Naive thymus-derived CD4-positive, alpha-beta T cell (primary cell): ENCODE results near the gene ENTPD1. TPM values are rescaled to one million over a fixed set of nuclear protein-coding genes. Genes with fewer than 3 reads are reported as not detected.

Experiments
- ATAC-seq: fragments of 150-1000 bp; cut with Tn5 transposase; 2 replicates; pipeline ENCODE4 v1.10.0; 2021; ENCODE audit warnings: mild to moderate bottlenecking, moderate library complexity
- CTCF ChIA-PET: fragments of 350-600 bp; sonication (Branson Sonifier 250); formaldehyde crosslinking; loops from one replicate; lab custom pipeline; 2021; ENCODE audit warnings: antibody characterized with exemption; lab: Charles Lee
- POLR2A ChIA-PET: fragments of 350-600 bp; sonication (Branson Sonifier 250); formaldehyde crosslinking; loops from one replicate; lab custom pipeline; 2021; ENCODE audit warnings: antibody characterized with exemption, inconsistent platforms; lab: Charles Lee
- DNase-seq, 9 donors: peaks; one replicate each; pipeline versions ENCODE4 v3.0.0 to v3.0.0-alpha.2; 2020 to 2022; ENCODE audit warnings: mixed read lengths in 1 of 9
- H3K27ac ChIP-seq: one replicate; pipeline ENCODE4 v1.7.0; 2013; ENCODE audit warnings: mild to moderate bottlenecking, low read depth, low read length, moderate library complexity
- H3K27me3 ChIP-seq, 2 donors: one replicate each; pipeline ENCODE4 v1.7.0; 2013; ENCODE audit warnings: low read length in 2 of 2, mild to moderate bottlenecking in 2 of 2, moderate library complexity in 2 of 2; ENCODE audit not compliant: control insufficient read depth in 2 of 2, insufficient read depth in 2 of 2
- H3K36me3 ChIP-seq, 3 experiments: 1 replicate in 2 of 3; 2 replicates in 1 of 3; pipeline ENCODE4 v1.7.0; 2013; ENCODE audit warnings: low read length in 3 of 3, mild to moderate bottlenecking in 3 of 3, moderate library complexity in 1 of 3; ENCODE audit not compliant: insufficient read depth in 3 of 3, control insufficient read depth in 2 of 3
- H3K4me1 ChIP-seq, 2 donors: one replicate each; pipeline ENCODE4 v1.7.0; 2013; ENCODE audit warnings: low read length in 2 of 2, mild to moderate bottlenecking in 2 of 2, moderate library complexity in 1 of 2; ENCODE audit not compliant: control insufficient read depth in 2 of 2, insufficient read depth in 2 of 2
- H3K4me3 ChIP-seq: 2 replicates; pipeline ENCODE4 v1.7.0; 2013; ENCODE audit warnings: mild to moderate bottlenecking, low read length
- H3K9me3 ChIP-seq, 3 experiments: 1 replicate in 2 of 3; 2 replicates in 1 of 3; pipeline ENCODE4 v1.7.0; 2013; ENCODE audit warnings: low read length in 3 of 3; ENCODE audit not compliant: control insufficient read depth in 2 of 3
- H3K27ac Mint-ChIP-seq, 9 donors: one replicate each; pipeline ENCODE4 v1.8.0; 2020 to 2022; ENCODE audit warnings: mixed read lengths in 9 of 9, mild to moderate bottlenecking in 8 of 9, moderate library complexity in 5 of 9, inconsistent platforms in 2 of 9
- H3K27me3 Mint-ChIP-seq, 5 donors: one replicate each; pipeline ENCODE4 v1.8.0; 2021 to 2022; ENCODE audit warnings: mixed read lengths in 5 of 5, mild to moderate bottlenecking in 1 of 5
- H3K36me3 Mint-ChIP-seq, 5 donors: one replicate each; pipeline ENCODE4 v1.8.0; 2020 to 2022; ENCODE audit warnings: mixed read lengths in 5 of 5, mild to moderate bottlenecking in 3 of 5, inconsistent platforms in 1 of 5
- H3K4me1 Mint-ChIP-seq, 7 donors: one replicate each; pipeline ENCODE4 v1.8.0; 2020 to 2022; ENCODE audit warnings: mixed read lengths in 7 of 7, mild to moderate bottlenecking in 3 of 7, inconsistent platforms in 1 of 7
- H3K4me3 Mint-ChIP-seq, 10 donors: one replicate each; pipeline ENCODE4 v1.8.0; 2020 to 2022; ENCODE audit warnings: mild to moderate bottlenecking in 10 of 10, mixed read lengths in 10 of 10, moderate library complexity in 6 of 10, inconsistent platforms in 2 of 10
- H3K9me3 Mint-ChIP-seq, 11 donors: one replicate each; pipeline ENCODE4 v1.8.0; 2020 to 2022; ENCODE audit warnings: mixed read lengths in 11 of 11, mild to moderate bottlenecking in 4 of 11, inconsistent platforms in 1 of 11, moderate library complexity in 1 of 11
- intact Hi-C, 2 donors: fragments of 100-400 bp; cut with micrococcal nuclease; formaldehyde crosslinking; loops; one replicate each; pipeline ENCODE4 v1.15.1; 2023
- polyA plus RNA-seq, 2 donors: library from polyadenylated mRNA; unstranded; fragments of 300-500 nt; fragmentation: Illumina TruSeq; gene quantifications; one replicate each; pipeline ENCODE4 v1.2.3, GENCODE V29; 2021
- total RNA-seq, 6 experiments: library from RNA in 5 of 6; stranded (reverse) in 5 of 6; gene quantifications; 1 replicate in 5 of 6; 2 replicates in 1 of 6; pipeline ENCODE4 v1.2.3 and lab custom pipeline; 2021 to 2026

ENTPD1 gene
- total and polyA plus RNA-seq, 7 experiments from 2014 or later = 0.21 to 28.2 (median 1.2) TPM

DNA sequence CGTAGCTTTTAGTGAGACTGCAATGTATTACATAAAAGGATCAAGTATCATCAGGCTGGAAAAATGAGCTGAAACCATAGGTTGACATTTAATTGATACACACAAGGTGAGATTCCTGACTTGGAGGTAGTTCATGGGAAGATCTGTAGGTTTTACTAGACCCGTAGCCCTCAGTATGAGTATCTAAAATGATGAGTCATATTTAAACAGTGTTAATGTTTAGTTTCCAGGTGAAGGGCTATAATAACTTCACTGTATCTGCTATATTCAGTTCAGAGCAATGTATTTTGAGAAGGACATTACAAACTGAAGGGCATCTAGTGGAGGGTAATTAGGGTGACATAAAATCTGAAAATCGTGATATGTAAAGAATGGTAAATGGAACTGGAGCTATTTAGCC, 35.0 kb downstream of the ENTPD1 start:
- ChIA-PET CTCF (no interaction called here), POLR2A (no interaction called here)
- DNase-seq (no peak), ATAC-seq (no peak)
- peak overlapping the region in 1 of 9 donors; percentile 84 for H3K27ac Mint-ChIP-seq
- H3K4me1 Mint-ChIP-seq = peaks cover 0 to 64% (median 0%) of the 10 kb centered on the region in 7 donors
- no peaks in the 10 kb centered on the region for H3K9me3 Mint-ChIP-seq
- no peaks in the 10 kb centered on the region for H3K36me3 ChIP-seq
- no peaks in the 10 kb centered on the region for H3K4me1 ChIP-seq
- H3K4me3 ChIP-seq = no peak overlapping the region
- no peak overlapping the region for H3K27ac ChIP-seq
- peaks cover 0 to 12% (median 4%) of the 10 kb centered on the region in 5 donors for H3K27me3 Mint-ChIP-seq
- peaks cover 0 to 13% (median 0%) of the 10 kb centered on the region in 5 donors for H3K36me3 Mint-ChIP-seq
- H3K27me3 ChIP-seq = no peaks in the 10 kb centered on the region
- intact Hi-C loops = loop anchor here in 1 of 2 donors (5.0 kb wide), 1 partner anchor 41 kb away; no protein-coding TSS in a partner anchor
- H3K9me3 ChIP-seq = no peaks in the 10 kb centered on the region
- no peak overlapping the region for H3K4me3 Mint-ChIP-seq

DNA sequence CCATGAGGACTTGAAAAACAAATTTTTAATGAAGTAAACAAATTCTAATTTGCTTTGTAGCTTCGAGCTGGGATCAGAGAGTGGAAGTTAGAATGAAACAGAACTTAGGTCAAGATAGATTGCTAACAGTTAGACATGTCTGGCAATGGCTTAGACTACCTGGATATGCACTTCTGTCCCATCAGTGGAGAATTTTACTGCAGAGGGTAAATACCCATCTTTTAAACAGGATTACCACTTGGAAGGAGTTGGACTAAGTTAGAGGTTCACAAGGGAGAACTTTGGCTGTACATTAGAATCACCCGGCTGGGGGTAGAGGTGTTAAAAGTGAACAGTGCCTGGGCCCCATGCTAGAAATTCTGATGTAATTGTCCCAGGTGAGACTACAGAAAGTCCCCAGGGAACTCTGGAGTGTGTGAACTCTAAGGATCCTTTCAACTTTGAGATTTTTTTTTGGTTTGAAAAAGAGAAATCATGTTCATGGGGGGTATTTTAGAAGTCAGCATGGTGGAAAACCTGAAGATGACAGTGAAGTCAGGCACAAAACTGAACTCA, 35.5 kb downstream of the ENTPD1 start:
- Mint-ChIP-seq H3K27me3 (peaks cover 0 to 12% (median 4%) of the 10 kb centered on the region in 5 donors), H3K36me3 (peaks cover 0 to 15% (median 0%) of the 10 kb centered on the region in 5 donors), H3K4me1 (peaks cover 0 to 63% (median 0%) of the 10 kb centered on the region in 7 donors), H3K9me3 (no peaks in the 10 kb centered on the region), H3K27ac (peak overlapping the region in 1 of 9 donors; percentile 84), H3K4me3 (no peak overlapping the region)
- H3K4me1 ChIP-seq = no peaks in the 10 kb centered on the region
- no peak overlapping the region for H3K4me3 ChIP-seq
- ChIA-PET POLR2A (no interaction called here), CTCF (no interaction called here)
- intact Hi-C loops = loop anchor here in 1 of 2 donors (5.0 kb wide), 1 partner anchor 41 kb away; no protein-coding TSS in a partner anchor
- DNase-seq = no peak
- H3K27me3 ChIP-seq = no peaks in the 10 kb centered on the region
- H3K27ac ChIP-seq = no peak overlapping the region
- no peaks in the 10 kb centered on the region for H3K9me3 ChIP-seq
- ATAC-seq = no peak
- no peaks in the 10 kb centered on the region for H3K36me3 ChIP-seq

DNA sequence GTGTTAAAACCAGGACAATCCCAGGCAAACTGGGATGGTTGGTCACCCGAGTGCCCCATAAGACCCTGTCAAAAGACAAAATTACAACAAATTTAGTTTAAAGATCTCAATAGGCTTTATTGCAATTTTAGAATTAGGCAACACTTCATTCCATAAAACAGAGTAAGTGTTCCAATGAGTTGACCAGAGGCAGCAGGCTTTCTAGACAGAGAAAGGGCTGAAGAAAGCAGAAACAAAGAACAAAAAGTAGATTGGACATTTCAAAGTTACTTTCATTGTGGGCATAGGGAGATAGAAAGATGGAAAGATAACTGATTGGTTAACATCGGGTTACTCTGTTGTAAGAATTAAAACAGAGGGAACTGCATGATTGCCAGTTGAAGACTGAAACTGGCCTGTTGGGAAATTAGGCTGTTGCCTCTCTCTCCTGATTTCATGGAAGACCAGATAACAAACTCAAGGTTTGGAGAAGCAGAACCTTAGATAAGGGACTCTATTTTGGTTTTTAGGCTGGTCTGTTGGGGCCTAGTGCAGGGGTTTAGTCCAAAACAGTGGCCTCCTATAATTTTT, 36.3 kb downstream of the ENTPD1 start:
- no peaks in the 10 kb centered on the region for H3K4me1 ChIP-seq
- H3K36me3 ChIP-seq = no peaks in the 10 kb centered on the region
- peak overlapping the region in 1 of 9 donors; percentile 84 for H3K27ac Mint-ChIP-seq
- no peaks in the 10 kb centered on the region for H3K27me3 ChIP-seq
- DNase-seq (no peak), ATAC-seq (no peak)
- no peak overlapping the region for H3K4me3 Mint-ChIP-seq
- no peak overlapping the region for H3K27ac ChIP-seq
- POLR2A ChIA-PET = no interaction called here
- CTCF ChIA-PET = interaction anchor here (0.7 kb wide), 1 partner anchor 78 kb away, joined by 3 read pairs; no protein-coding TSS in a partner anchor
- no peak overlapping the region for H3K4me3 ChIP-seq
- intact Hi-C loops = loop anchor here in 1 of 2 donors (5.0 kb wide), 1 partner anchor 40 kb away; no protein-coding TSS in a partner anchor
- no peaks in the 10 kb centered on the region for H3K9me3 ChIP-seq
- peaks cover 0 to 64% (median 0%) of the 10 kb centered on the region in 7 donors for H3K4me1 Mint-ChIP-seq
- H3K27me3 Mint-ChIP-seq = peaks cover 0 to 12% (median 4%) of the 10 kb centered on the region in 5 donors
- peaks cover 0 to 1% (median 0%) of the 10 kb centered on the region in 11 donors for H3K9me3 Mint-ChIP-seq
- H3K36me3 Mint-ChIP-seq = peaks cover 0 to 20% (median 0%) of the 10 kb centered on the region in 5 donors

DNA sequence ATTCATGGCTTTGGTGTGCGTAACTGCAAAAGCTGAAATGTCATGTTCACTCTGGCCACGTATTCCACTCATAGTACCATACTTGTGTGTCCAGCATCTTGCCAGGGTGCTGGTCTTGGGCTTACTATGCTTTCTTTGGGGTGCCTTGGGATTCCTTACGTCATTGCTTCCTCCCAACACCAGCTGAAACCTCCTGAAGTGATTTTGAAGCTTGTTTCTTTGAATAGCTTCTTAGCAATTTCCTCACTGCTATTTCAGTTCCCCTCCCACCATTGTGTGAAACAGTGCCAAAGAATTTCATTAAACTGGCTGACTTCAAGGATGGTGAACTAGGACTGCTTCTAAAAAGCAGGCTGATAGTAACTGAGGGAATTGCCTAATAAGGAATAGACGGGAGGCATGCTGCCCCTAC, 36.9 kb downstream of the ENTPD1 start:
- CTCF ChIA-PET = interaction anchor here (0.7 kb wide), 1 partner anchor 78 kb away, joined by 3 read pairs; no protein-coding TSS in a partner anchor
- H3K4me1 Mint-ChIP-seq = peaks cover 0 to 67% (median 0%) of the 10 kb centered on the region in 7 donors
- peaks cover 0 to 1% (median 0%) of the 10 kb centered on the region in 11 donors for H3K9me3 Mint-ChIP-seq
- peak overlapping the region in 1 of 9 donors; percentile 84 for H3K27ac Mint-ChIP-seq
- H3K36me3 Mint-ChIP-seq = peaks cover 0 to 25% (median 0%) of the 10 kb centered on the region in 5 donors
- Histone ChIP-seq H3K4me3 (no peak overlapping the region), H3K9me3 (no peaks in the 10 kb centered on the region), H3K36me3 (no peaks in the 10 kb centered on the region), H3K4me1 (no peaks in the 10 kb centered on the region), H3K27me3 (no peaks in the 10 kb centered on the region), H3K27ac (no peak overlapping the region)
- intact Hi-C loops = loop anchor here in 1 of 2 donors (5.0 kb wide), 1 partner anchor 39 kb away; no protein-coding TSS in a partner anchor
- H3K4me3 Mint-ChIP-seq = no peak overlapping the region
- peaks cover 0 to 12% (median 4%) of the 10 kb centered on the region in 5 donors for H3K27me3 Mint-ChIP-seq
- POLR2A ChIA-PET = no interaction called here
- ATAC-seq (peak; percentile 27), DNase-seq (no peak)

DNA sequence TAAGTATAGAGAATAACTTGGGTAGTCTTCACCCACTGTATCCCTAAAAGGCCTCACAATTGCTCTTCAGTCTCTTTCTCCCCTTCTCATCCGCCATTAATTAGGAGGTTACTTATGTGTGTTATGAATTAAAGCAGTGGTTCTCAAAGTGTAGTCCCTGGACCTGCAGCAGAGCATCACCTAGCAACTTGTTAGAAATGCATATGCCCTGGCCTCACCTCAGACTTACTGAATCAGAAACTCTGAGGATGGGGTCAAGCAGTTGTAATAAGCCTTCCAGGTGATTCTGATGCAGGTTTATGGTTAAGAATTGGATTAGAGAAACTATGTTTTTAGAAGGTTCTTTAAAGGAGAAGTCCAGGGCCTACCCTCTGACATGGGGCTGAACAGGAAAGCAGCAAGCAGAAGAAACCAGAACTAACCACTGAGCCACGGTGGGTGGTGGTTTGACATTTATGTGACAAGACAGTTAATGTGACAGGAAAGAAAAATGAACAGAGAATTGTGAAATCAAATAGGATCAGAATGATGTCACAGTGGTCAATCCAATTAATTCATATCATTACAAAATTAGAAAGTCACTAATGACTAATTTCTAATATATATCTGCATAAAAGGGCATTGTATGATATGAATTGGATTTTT, 37.6 kb downstream of the ENTPD1 start:
- no peak overlapping the region for H3K27ac ChIP-seq
- CTCF ChIA-PET = no interaction called here
- Mint-ChIP-seq H3K36me3 (peaks cover 0 to 28% (median 0%) of the 10 kb centered on the region in 5 donors), H3K27ac (peak overlapping the region in 1 of 9 donors; percentile 84), H3K4me3 (peak overlapping the region in 1 of 10 donors; percentile 16), H3K4me1 (peaks cover 0 to 71% (median 0%) of the 10 kb centered on the region in 7 donors), H3K27me3 (peaks cover 0 to 12% (median 4%) of the 10 kb centered on the region in 5 donors), H3K9me3 (peaks cover 0 to 4% (median 0%) of the 10 kb centered on the region in 11 donors)
- no peaks in the 10 kb centered on the region for H3K27me3 ChIP-seq
- ATAC-seq (peak; percentile 81), DNase-seq (peak in 1 of 9 donors; percentile 40)
- H3K4me1 ChIP-seq = no peaks in the 10 kb centered on the region
- intact Hi-C loops = loop anchor here in 1 of 2 donors (5.0 kb wide), 1 partner anchor 39 kb away; no protein-coding TSS in a partner anchor
- H3K4me3 ChIP-seq = no peak overlapping the region
- no peaks in the 10 kb centered on the region for H3K9me3 ChIP-seq
- H3K36me3 ChIP-seq = no peaks in the 10 kb centered on the region
- POLR2A ChIA-PET = no interaction called here

DNA sequence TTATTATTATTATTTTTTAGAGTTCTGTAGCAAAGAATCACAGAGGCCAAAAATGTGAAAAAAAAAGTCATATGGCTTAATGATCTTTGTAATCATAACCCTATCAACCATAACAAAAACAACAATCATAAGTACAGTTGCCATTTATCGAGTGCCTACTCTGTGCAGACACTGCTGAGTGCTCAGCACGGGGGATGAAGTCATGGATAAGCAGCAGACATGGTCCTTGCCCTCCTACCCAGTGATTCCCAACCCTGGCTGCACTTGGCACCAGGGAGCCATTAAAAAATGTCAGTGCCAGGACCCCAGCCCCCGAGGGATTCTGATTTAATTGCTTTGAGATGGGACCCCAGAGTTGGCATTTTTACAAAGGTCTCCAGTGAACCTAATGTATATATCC, 38.2 kb downstream of the ENTPD1 start:
- intact Hi-C loops = loop anchor here in 1 of 2 donors (5.0 kb wide), 1 partner anchor 38 kb away; no protein-coding TSS in a partner anchor
- Histone ChIP-seq H3K36me3 (no peaks in the 10 kb centered on the region), H3K4me3 (no peak overlapping the region), H3K27me3 (no peaks in the 10 kb centered on the region), H3K4me1 (no peaks in the 10 kb centered on the region), H3K9me3 (no peaks in the 10 kb centered on the region), H3K27ac (no peak overlapping the region)
- peak overlapping the region in 1 of 9 donors; percentile 45 for H3K27ac Mint-ChIP-seq
- H3K4me3 Mint-ChIP-seq = no peak overlapping the region
- ATAC-seq (no peak), DNase-seq (no peak)
- CTCF ChIA-PET = no interaction called here
- peaks cover 0 to 31% (median 0%) of the 10 kb centered on the region in 5 donors for H3K36me3 Mint-ChIP-seq
- peaks cover 0 to 67% (median 0%) of the 10 kb centered on the region in 7 donors for H3K4me1 Mint-ChIP-seq
- H3K9me3 Mint-ChIP-seq = peaks cover 0 to 9% (median 0%) of the 10 kb centered on the region in 11 donors
- H3K27me3 Mint-ChIP-seq = peaks cover 0 to 9% (median 4%) of the 10 kb centered on the region in 5 donors
- POLR2A ChIA-PET = no interaction called here
